Right ventricle myocardium superior (tissue), 1 donor: Measurements from ENCODE around the gene UGT1A4. TPM values are rescaled to one million over a fixed set of nuclear protein-coding genes. Genes with fewer than 3 reads are reported as not detected.
"Not testable (repeated sequence)": the region's sequence is repeated elsewhere in the genome, so short reads cannot be mapped to it uniquely, and the experiment has no call there.

Experiments used
- ATAC-seq: fragments of 200-7000 bp; cut with Tn5 transposase; one replicate; pipeline ENCODE4 v1.9.1; 2020; ENCODE audit warnings: mild to moderate bottlenecking; ENCODE audit not compliant: poor library complexity
- DNase-seq: peaks from one replicate; pipeline ENCODE4 v3.0.0-alpha.2; 2020
- intact Hi-C: fragments of 100-400 bp; cut with DNase I; formaldehyde crosslinking; loops from one replicate; pipeline ENCODE4 v1.11.2; 2022
- total RNA-seq: library from RNA; stranded (reverse); fragmentation: NEBNext Ultra II Directional; extraction: Animal tissue kit (Norgen Biotek cat#: 25700); gene quantifications from one replicate; pipeline ENCODE4 v1.2.1, GENCODE V29; 2021
- donor health status: DM: no; HTN: yes; CAD: no; lungs with severe emphysema.

The UGT1A4 gene
- total RNA-seq, 1 donor from 2014 or later: not detected

GRCh38 chr2:233693963-233694362 is 24.6 kb upstream of the UGT1A4 start:
- intact Hi-C loops: no loop called here
- ATAC-seq: no peak

GRCh38 chr2:233698740-233699139 is 19.8 kb upstream of the UGT1A4 start:
- intact Hi-C loops: no loop called here
- ATAC-seq (no peak), DNase-seq (no peak)

More at GRCh38 chr2:233693963-233694362, 24.6 kb upstream of the UGT1A4 start:
- no peak for DNase-seq

DNA sequence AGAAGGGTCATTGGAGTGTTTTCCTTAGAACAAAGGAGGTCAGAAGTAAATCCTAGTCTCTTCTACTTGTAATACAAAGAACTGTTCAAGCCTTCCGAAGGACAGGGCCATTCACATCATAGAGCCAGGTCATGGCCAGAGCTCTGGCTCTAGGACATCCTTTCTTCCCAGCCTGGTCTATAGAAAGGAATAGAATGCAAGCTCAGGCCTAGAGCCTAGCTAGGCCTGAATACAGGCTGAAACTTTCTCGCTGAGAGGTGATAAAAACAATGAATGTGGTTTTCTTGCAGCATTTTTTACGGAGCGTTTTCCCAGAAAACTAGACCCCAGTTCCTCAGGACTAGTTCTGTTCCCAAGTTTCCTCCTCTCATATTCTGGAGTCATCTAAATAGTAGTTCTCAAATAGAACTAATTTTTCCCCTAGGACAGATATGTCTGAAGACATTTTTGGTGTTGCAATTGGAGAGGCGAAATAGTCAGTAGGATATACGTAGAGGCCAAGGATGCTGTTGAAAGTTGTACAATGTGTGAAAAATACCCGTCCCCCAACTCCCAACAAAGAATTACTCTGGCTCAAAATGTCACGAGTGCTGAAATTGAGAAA is 19.0 kb upstream of the UGT1A4 start:
- no peak for DNase-seq
- intact Hi-C loops: no loop called here
- no peak for ATAC-seq

GRCh38 chr2:233700028-233700635 is 18.4 kb upstream of the UGT1A4 start:
- intact Hi-C loops: no loop called here
- no peak for ATAC-seq
- no peak for DNase-seq

DNA sequence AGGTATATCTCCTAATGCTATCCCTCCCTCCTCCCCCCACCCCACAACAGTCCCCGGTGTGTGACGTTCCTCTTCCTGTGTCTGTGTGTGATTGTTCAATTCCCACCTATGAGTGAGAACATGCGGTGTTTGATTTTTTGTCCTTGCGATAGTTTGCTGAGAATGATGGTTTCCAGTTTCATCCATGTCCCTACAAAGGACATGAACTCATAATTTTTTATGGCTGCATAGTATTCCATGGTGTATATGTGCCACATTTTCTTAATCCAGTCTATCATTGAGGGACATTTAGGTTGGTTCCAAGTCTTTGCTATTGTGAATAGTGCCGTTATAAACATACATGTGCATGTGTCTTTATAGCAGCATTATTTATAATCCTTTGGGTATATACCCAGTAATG is 17.7 kb upstream of the UGT1A4 start:
- intact Hi-C loops, DNase-seq, ATAC-seq: not testable (repeated sequence)

GRCh38 chr2:233702238-233702637 is 16.3 kb upstream of the UGT1A4 start:
- ATAC-seq (no peak), DNase-seq (no peak)
- intact Hi-C loops: no loop called here

GRCh38 chr2:233705911-233706506 is 12.5 kb upstream of the UGT1A4 start:
- DNase-seq (no peak), ATAC-seq (no peak)
- intact Hi-C loops: no loop called here

DNA sequence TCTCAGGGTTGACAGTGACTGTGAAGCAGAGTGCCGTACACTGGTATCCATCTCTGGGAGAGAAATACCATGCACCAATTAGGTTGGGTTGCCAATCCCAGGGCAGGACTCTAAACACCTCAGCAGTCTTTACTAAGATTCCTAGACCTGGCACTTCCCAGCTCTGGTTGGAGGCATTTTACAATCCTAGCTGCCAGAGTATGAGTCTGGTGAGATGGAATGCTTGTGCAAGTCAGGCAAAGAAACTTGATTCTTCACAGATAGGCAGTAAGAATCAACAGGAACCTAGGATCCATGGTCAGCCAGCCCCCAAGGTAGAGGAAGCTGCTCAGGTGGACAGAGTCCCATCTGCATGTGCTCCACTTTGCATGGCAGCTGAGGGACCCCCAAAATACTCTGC is 11.8 kb upstream of the UGT1A4 start:
- intact Hi-C loops: no loop called here
- DNase-seq: no peak
- ATAC-seq: no peak

DNA sequence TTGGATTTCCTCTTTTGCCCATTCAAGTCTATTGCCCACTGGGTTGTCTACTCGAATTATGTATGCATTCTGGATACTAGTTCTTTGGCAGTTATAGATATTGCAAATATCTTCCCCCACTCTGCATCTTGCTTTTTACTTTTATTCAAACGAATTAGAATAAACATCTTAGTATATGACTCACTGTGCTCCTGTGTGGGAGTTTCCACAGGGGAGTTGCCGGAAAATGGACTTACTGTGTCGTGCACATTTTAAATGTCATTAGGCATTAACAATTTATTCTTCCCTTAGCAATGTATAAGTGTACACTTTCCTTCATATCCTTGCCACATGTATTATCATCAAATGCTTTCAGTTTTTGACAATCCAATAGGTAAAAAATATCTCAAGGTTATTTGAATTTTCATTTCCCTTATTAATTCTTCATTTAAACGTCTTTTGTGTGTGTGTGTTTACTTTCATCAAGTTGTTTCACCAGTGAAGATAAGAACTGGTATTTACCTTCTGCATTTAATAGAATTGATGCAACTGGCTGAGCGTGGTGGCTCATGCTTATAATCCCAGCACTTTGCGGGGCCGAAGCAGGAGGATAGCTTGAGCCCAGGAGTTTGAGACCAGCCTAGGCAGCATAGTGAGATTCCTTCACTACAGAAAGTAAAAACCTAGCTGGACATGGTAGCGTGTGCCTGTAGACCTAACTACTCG is 10.4 kb upstream of the UGT1A4 start:
- ATAC-seq (no peak), DNase-seq (no peak)
- intact Hi-C loops: no loop called here

GRCh38 chr2:233708942-233709341 is 9.6 kb upstream of the UGT1A4 start:
- intact Hi-C loops: no loop called here
- no peak for ATAC-seq

DNA sequence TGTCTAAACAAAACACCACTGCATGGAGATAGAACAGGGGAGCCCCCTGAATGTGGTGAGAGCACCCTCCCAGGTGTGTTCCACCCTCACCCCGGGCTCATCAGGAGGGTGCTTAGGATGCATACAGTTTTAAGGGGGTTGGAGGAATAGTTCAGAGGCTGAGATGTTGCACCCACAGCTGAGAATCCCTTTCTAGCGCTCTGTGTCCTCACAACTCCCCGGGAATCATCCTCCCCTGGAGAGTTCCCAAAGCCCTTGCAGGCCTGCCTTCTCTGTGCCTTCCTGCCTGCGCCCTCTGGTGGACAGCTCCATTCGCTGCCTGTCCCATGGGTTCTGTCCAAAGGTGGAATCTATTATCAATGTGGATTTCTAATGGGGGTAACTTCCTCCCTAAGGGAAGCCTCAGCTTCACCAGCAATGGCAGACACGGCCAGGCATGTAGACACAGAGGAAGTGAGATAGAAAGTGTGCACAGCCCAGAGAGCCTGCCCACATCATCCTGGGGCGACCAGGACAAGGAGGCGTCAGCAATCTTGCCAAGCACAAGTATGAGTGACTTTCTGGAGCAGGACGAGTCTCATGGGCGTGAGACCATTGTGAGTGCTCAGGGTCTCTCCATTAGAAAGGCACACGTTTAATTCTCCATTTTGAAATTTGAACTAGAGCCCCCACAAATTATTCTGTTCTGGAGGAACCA is 7.1 kb upstream of the UGT1A4 start:
- intact Hi-C loops: no loop called here
- ATAC-seq: peak; percentile 79
- DNase-seq: peak; percentile 77

More at GRCh38 chr2:233708942-233709341, 9.6 kb upstream of the UGT1A4 start:
- no peak for DNase-seq

GRCh38 chr2:233712611-233713261 is 5.8 kb upstream of the UGT1A4 start, which contains the start of gene UGT1A5:
Gene UGT1A5, plus strand, starts transcription at chr2:233712907. Its CDS starts 85 bp downstream, at chr2:233712992.
- intact Hi-C loops: no loop called here
- no peak for DNase-seq
- no peak for ATAC-seq

- DNase-seq (no peak), ATAC-seq (no peak)
- intact Hi-C loops: no loop called here
Measured at GRCh38 chr2:233713262-233713615, 5.3 kb upstream of the UGT1A4 start.

- no peak for DNase-seq
- intact Hi-C loops: no loop called here
- no peak for ATAC-seq
Measured at GRCh38 chr2:233714121-233714520, 4.4 kb upstream of the UGT1A4 start.

- DNase-seq (no peak), ATAC-seq (no peak)
- intact Hi-C loops: no loop called here
Measured at GRCh38 chr2:233728723-233729301, 10.3 kb downstream of the UGT1A4 start, which contains the start of gene UGT1A3. Gene UGT1A3, plus strand, starts transcription at chr2:233729042. Its CDS starts 85 bp downstream, at chr2:233729127.

DNA sequence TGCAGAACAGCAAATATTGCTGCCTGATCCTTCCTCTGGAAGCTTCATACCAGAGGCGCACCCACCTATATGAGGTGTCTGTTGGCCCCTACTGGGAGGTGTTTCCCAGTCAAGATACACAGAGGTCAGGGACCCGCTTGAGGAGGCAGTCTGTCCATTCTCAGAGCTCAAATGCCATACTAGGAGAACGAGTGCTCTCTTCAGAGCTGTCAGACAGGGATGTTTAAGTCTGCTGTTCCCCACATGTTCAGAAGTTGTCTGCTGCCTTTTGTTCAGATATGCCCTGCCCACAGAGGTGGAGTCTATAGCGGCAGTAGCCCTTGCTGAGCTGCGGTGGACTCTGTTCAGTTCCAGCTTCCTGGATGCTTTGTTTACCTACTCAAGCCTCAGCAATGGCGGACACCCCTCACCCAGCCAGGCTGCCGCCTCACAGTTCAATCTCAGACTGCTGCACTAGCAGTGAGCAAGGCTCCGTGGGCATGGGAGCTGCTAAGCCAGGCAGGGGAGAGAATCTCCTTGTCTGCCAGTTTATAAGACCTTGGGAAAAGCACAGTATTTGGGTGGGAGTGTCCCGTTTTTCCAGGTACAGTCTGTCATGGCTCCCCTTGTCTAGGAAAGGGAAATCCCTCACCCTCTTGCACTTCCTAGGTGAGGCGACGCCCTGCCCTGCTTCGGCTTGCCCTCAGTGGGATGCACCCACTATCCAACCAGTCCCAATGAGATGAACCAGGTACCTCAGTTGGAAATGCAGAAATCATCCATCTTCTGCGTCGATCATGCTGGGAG is 18.5 kb downstream of the UGT1A4 start:
- intact Hi-C loops, ATAC-seq, DNase-seq: not testable (repeated sequence)

DNA sequence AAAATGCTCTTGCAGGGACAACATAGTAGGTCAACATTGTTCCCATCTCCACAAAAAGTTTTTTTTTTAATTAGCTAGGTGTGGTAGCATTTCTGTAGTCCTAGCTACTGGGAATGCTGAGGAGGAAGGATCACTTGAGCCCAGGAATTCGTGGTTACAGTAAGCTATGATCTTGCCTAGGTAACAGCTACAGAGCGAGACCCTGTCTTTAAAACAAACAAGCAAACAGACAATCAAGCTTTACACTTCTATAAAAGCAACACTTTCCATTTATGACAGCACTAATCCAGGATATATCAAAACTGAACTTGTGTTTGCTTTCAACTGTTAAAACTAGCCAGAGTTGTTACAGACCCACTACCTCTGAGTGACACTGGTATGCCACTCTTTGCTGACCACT is 22.3 kb downstream of the UGT1A4 start:
- intact Hi-C loops: no loop called here
- no peak for ATAC-seq
- no peak for DNase-seq
